PFSK-1 (cell line): ENCODE measurements around the gene HTR2A.

Source experiments
- FOXP2 ChIP-seq: optimal IDR thresholded peaks from 2 replicates; pipeline ENCODE3; 2011; ENCODE audit warnings: borderline replicate concordance, control low read depth, inconsistent platforms; ENCODE audit not compliant: insufficient read depth; ENCODE audit errors: extremely low read length, extremely low read depth
- POLR2AphosphoS5 ChIP-seq: IDR thresholded peaks from 2 replicates; pipeline ENCODE4 v1.6.1; 2012; ENCODE audit warnings: low read depth, mild to moderate bottlenecking, control low read depth, low read length, moderate library complexity
- SIN3A ChIP-seq: IDR thresholded peaks from 2 replicates; pipeline ENCODE4 v1.6.1; 2012; ENCODE audit warnings: mild to moderate bottlenecking, low read length, moderate library complexity, borderline replicate concordance; ENCODE audit not compliant: insufficient read depth
- TAF1 ChIP-seq: IDR thresholded peaks from 2 replicates; pipeline ENCODE4 v1.6.1; 2012; ENCODE audit warnings: low read length, control low read depth, borderline replicate concordance; ENCODE audit not compliant: insufficient read depth
- TF ChIP-seq, protein P1 (sequence below), 2 experiments: IDR thresholded peaks; 2 replicates each; pipeline versions ENCODE4 v1.6.1 to v1.8.0; 2011 to 2012; ENCODE audit warnings: low read depth in 2 of 2, low read length in 2 of 2, control low read depth in 1 of 2, inconsistent platforms in 1 of 2, mild to moderate bottlenecking in 1 of 2, moderate library complexity in 1 of 2; ENCODE audit not compliant: insufficient read depth in 1 of 2

Gene HTR2A

DNA sequence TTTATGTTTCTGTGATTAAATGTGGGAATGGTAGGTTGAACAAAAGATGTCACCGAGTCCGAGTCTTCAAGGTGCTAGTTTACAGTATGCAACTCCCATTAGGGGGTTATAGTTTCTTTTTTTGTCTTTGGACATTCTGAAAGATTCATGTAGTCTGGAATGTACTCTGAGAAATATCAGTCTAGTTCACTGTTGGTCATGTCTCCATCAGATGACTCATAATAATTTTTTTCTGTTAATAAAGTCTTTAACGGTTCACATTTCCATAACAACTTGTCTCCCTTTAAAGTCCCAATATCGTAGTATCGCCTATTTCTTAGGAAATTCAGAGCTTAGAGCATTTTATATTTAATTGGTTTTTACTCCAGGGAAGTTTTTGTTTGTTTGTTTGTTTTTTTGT lies 86.4 kb downstream of the HTR2A start:
- TF ChIP-seq, protein P1, sequence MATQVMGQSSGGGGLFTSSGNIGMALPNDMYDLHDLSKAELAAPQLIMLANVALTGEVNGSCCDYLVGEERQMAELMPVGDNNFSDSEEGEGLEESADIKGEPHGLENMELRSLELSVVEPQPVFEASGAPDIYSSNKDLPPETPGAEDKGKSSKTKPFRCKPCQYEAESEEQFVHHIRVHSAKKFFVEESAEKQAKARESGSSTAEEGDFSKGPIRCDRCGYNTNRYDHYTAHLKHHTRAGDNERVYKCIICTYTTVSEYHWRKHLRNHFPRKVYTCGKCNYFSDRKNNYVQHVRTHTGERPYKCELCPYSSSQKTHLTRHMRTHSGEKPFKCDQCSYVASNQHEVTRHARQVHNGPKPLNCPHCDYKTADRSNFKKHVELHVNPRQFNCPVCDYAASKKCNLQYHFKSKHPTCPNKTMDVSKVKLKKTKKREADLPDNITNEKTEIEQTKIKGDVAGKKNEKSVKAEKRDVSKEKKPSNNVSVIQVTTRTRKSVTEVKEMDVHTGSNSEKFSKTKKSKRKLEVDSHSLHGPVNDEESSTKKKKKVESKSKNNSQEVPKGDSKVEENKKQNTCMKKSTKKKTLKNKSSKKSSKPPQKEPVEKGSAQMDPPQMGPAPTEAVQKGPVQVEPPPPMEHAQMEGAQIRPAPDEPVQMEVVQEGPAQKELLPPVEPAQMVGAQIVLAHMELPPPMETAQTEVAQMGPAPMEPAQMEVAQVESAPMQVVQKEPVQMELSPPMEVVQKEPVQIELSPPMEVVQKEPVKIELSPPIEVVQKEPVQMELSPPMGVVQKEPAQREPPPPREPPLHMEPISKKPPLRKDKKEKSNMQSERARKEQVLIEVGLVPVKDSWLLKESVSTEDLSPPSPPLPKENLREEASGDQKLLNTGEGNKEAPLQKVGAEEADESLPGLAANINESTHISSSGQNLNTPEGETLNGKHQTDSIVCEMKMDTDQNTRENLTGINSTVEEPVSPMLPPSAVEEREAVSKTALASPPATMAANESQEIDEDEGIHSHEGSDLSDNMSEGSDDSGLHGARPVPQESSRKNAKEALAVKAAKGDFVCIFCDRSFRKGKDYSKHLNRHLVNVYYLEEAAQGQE (IDR thresholded peaks at IDR 0.05; ENCODE audit: insufficient read depth in 1 of 2, low read depth in 2 of 2, low read length in 2 of 2) = no peak
- no peak for TF ChIP-seq POLR2AphosphoS5
- TF ChIP-seq FOXP2 = no peak
- TF ChIP-seq SIN3A = no peak
- no peak for TF ChIP-seq TAF1

DNA sequence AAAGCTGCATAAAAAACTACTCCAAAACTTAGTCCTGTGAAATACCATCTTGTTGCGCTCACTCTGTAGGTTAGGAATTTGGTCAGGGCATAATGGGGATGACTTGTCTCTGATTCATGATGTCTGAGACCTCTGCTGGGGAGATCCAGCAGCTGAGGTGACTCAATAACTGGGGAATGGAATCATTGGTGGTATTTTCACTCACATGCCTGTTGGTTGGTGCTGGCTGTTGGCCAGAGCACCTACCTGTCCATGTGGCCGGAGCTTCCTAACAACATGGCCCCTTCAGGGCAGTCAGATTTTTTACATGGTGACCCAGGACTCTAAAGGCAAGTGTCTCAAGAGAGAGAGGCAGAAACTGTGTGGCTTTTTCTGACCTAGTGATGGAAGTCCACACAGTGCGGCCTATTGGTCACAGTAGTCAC lies 92.5 kb downstream of the HTR2A start:
- TF ChIP-seq, protein P1 (IDR thresholded peaks at IDR 0.05; ENCODE audit: insufficient read depth in 1 of 2, low read depth in 2 of 2, low read length in 2 of 2) = no peak
- TF ChIP-seq TAF1 = no peak
- TF ChIP-seq FOXP2 = no peak
- TF ChIP-seq POLR2AphosphoS5 = no peak
- no peak for TF ChIP-seq SIN3A

DNA sequence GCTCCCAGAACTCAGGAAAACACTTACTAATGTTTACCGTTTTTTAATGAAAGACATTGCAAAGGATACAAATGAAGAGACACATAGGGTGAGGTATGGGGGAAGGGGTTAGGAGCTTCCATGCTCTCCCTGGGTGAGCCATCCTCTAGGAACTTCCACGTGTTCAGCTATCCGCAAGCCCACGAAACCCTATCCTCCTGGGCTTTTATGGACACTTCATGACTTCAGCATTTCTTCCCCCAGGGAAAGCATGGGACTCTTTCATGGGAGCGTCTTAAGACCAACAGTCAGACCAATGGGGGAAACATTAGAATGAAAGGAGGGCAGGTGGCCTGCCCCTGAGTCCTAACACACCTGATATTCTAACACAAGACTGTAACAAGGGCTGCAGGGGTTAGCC lies 93.3 kb downstream of the HTR2A start:
- no peak for TF ChIP-seq POLR2AphosphoS5
- TF ChIP-seq, protein P1 (IDR thresholded peaks at IDR 0.05; ENCODE audit: insufficient read depth in 1 of 2, low read depth in 2 of 2, low read length in 2 of 2) = no peak
- no peak for TF ChIP-seq SIN3A
- no peak for TF ChIP-seq FOXP2
- TF ChIP-seq TAF1 = no peak

DNA sequence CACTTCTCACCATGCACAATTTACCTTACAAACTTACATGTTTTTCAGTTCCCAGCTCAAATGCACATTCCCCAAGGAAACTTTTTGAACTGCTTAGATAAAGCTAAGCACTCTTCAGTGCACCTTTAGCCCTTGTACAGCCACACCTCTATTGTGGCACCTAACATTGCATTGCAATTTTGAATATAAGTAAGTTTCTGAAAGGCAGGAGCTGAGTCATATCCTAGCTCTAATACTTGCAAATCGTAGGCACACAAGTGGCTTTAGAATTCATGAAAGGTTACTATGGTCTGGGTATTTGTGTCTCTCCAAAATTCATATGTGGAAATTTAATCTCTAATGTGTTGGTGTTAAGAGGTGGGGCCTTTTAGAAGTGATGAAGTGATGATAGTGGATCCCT lies 95.0 kb downstream of the HTR2A start:
- no peak for TF ChIP-seq FOXP2
- TF ChIP-seq, protein P1 (IDR thresholded peaks at IDR 0.05; ENCODE audit: insufficient read depth in 1 of 2, low read depth in 2 of 2, low read length in 2 of 2) = no peak
- no peak for TF ChIP-seq SIN3A
- no peak for TF ChIP-seq POLR2AphosphoS5
- TF ChIP-seq TAF1 = no peak

DNA sequence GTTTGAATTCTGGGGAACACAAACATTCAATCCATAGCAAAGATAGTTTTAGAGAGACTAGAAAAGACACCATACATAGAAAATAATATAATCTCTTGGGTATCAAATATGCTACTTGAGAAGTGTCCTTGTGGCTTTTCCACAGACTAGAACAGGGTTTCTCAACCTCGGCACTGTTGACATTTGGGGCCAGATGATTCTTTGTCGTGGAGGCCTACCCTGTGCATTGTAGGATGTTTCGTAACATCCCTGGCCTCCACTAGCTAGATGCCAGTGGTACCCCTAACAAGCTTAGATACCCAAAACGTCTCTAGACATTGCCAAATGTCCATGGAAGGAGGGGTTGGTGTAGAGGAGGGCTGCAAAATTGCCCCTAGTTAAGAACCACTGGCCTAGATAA lies 97.7 kb downstream of the HTR2A start:
- TF ChIP-seq TAF1 = no peak
- TF ChIP-seq, protein P1 (IDR thresholded peaks at IDR 0.05; ENCODE audit: insufficient read depth in 1 of 2, low read depth in 2 of 2, low read length in 2 of 2) = no peak
- TF ChIP-seq SIN3A = no peak
- TF ChIP-seq FOXP2 = no peak
